Natural killer cell (primary cell): ENCODE measurements around the gene R3HDM4. TPM values are rescaled to one million over a fixed set of nuclear protein-coding genes. Genes with fewer than 3 reads are reported as not detected.

Source experiments
- ATAC-seq, 3 donors: fragments of 150-1000 bp in 2 of 3; fragments of 200-7000 bp in 1 of 3; cut with Tn5 transposase; 1 replicate in 1 of 3; 2 replicates in 2 of 3; pipeline ENCODE4 v1.10.0; 2021; ENCODE audit warnings: mild to moderate bottlenecking in 2 of 3, moderate library complexity in 2 of 3
- DNase-seq, 2 donors: peaks; one replicate each; pipeline versions ENCODE4 v3.0.0 to v3.0.0-alpha.2; 2013 to 2021; ENCODE audit warnings: mixed read lengths in 1 of 2
- H3K27ac ChIP-seq: one replicate; pipeline ENCODE4 v1.5.1; 2013; ENCODE audit warnings: mild to moderate bottlenecking, low read length
- H3K27me3 ChIP-seq: one replicate; pipeline ENCODE4 v1.6.1; 2013; ENCODE audit warnings: low read length; ENCODE audit not compliant: control insufficient read depth, insufficient read depth
- H3K36me3 ChIP-seq: one replicate; pipeline ENCODE4 v1.6.1; 2013; ENCODE audit warnings: low read length; ENCODE audit not compliant: control insufficient read depth, insufficient read depth
- H3K4me1 ChIP-seq: one replicate; pipeline ENCODE4 v1.6.1; 2013; ENCODE audit warnings: low read length; ENCODE audit not compliant: control insufficient read depth, insufficient read depth
- H3K4me3 ChIP-seq: one replicate; pipeline ENCODE4 v1.5.1; 2013; ENCODE audit warnings: low read length
- H3K9me3 ChIP-seq: one replicate; pipeline ENCODE4 v1.6.1; 2013; ENCODE audit warnings: low read length; ENCODE audit not compliant: control insufficient read depth, insufficient read depth
- H3K27ac Mint-ChIP-seq, 2 donors: one replicate each; pipeline ENCODE4 v1.8.0; 2022; ENCODE audit warnings: mild to moderate bottlenecking in 2 of 2, mixed read lengths in 2 of 2, moderate library complexity in 1 of 2
- H3K27me3 Mint-ChIP-seq, 2 donors: one replicate each; pipeline ENCODE4 v1.8.0; 2022; ENCODE audit warnings: low read depth in 2 of 2, mixed read lengths in 2 of 2
- H3K36me3 Mint-ChIP-seq: one replicate; pipeline ENCODE4 v1.8.0; 2022; ENCODE audit warnings: mixed read lengths
- H3K4me1 Mint-ChIP-seq, 2 donors: one replicate each; pipeline ENCODE4 v1.8.0; 2022; ENCODE audit warnings: mixed read lengths in 2 of 2
- H3K4me3 Mint-ChIP-seq: one replicate; pipeline ENCODE4 v1.8.0; 2022; ENCODE audit warnings: mild to moderate bottlenecking, moderate library complexity, mixed read lengths
- H3K9me3 Mint-ChIP-seq, 2 donors: one replicate each; pipeline ENCODE4 v1.8.0; 2022; ENCODE audit warnings: mixed read lengths in 2 of 2
- CTCF ChIP-seq: fragments of 200-600 bp; IDR thresholded peaks from one replicate; pipeline ENCODE4 v1.8.0; 2022; ENCODE audit warnings: antibody characterized with exemption
- WGBS: methylation state at CpG from one replicate; pipeline ENCODE4 v1.1.7; 2013; ENCODE audit warnings: missing lambda C conversion rate; ENCODE audit not compliant: insufficient coverage; 5-methylcytosine and 5-hydroxymethylcytosine counted together
- intact Hi-C: fragments of 100-400 bp; cut with micrococcal nuclease; formaldehyde crosslinking; loops from one replicate; pipeline ENCODE4 v1.14.2; 2022
- total RNA-seq, 4 donors: library from RNA; stranded (reverse); fragments of 120-200 nt in 1 of 4; gene quantifications; one replicate each; pipeline versions ENCODE4 v1.2.3 to v1.2.4, GENCODE V29; 2013 to 2022

R3HDM4 gene
- total RNA-seq, 3 donors from 2014 or later (not counting 1 experiment from before 2014, with no cell fraction given), result 88.7 to 106 (median 97.8) TPM

GRCh38 chr19:890831-891230, 22.2 kb downstream of the R3HDM4 start:
- H3K4me1 ChIP-seq, result peaks cover 57% of the 10 kb centered on the region
- DNase-seq (no peak), ATAC-seq (no peak)
- no peak overlapping the region for H3K4me3 ChIP-seq
- 97% methylated on average over 18 of the region's 18 CpGs for WGBS
- no peaks in the 10 kb centered on the region for H3K27me3 ChIP-seq
- H3K4me3 Mint-ChIP-seq, result peak overlapping the region; percentile 83
- no peaks in the 10 kb centered on the region for H3K9me3 ChIP-seq
- no peak for TF ChIP-seq CTCF
- H3K27me3 Mint-ChIP-seq, result no peaks in the 10 kb centered on the region
- peaks cover 23% of the 10 kb centered on the region for H3K36me3 ChIP-seq
- peak overlapping the region in 1 of 2 donors; percentile 84 for H3K27ac Mint-ChIP-seq
- no peak overlapping the region for H3K27ac ChIP-seq
- H3K4me1 Mint-ChIP-seq, result peaks cover 9 to 25% of the 10 kb centered on the region in 2 donors
- H3K9me3 Mint-ChIP-seq, result no peaks in the 10 kb centered on the region
- intact Hi-C loops, result no loop called here
- H3K36me3 Mint-ChIP-seq, result no peaks in the 10 kb centered on the region

- no peak for TF ChIP-seq CTCF
- H3K9me3 Mint-ChIP-seq, result no peaks in the 10 kb centered on the region
- peaks cover 57% of the 10 kb centered on the region for H3K4me1 ChIP-seq
- WGBS, result 97% methylated on average over 26 of the region's 26 CpGs
- H3K36me3 ChIP-seq, result peaks cover 32% of the 10 kb centered on the region
- ATAC-seq (no peak), DNase-seq (no peak)
- peaks cover 9 to 25% of the 10 kb centered on the region in 2 donors for H3K4me1 Mint-ChIP-seq
- intact Hi-C loops, result no loop called here
- H3K27ac ChIP-seq, result no peak overlapping the region
- H3K36me3 Mint-ChIP-seq, result no peaks in the 10 kb centered on the region
- no peaks in the 10 kb centered on the region for H3K27me3 Mint-ChIP-seq
- H3K9me3 ChIP-seq, result no peaks in the 10 kb centered on the region
- no peaks in the 10 kb centered on the region for H3K27me3 ChIP-seq
- no peak overlapping the region for H3K27ac Mint-ChIP-seq
- peak overlapping the region; percentile 35 for H3K4me3 Mint-ChIP-seq
- no peak overlapping the region for H3K4me3 ChIP-seq
These were observed 23.2 kb downstream of the R3HDM4 start for GRCh38 chr19:889662-890295.

- Histone ChIP-seq H3K27ac (no peak overlapping the region), H3K4me3 (no peak overlapping the region)
- H3K4me3 Mint-ChIP-seq, result no peak overlapping the region
These were observed 24.2 kb downstream of the R3HDM4 start for GRCh38 chr19:888581-889385.

More at GRCh38 chr19:888581-889385, 24.2 kb downstream of the R3HDM4 start:
- no peaks in the 10 kb centered on the region for H3K27me3 ChIP-seq
- TF ChIP-seq CTCF, result no peak
- no peak for ATAC-seq
- H3K4me1 ChIP-seq, result peaks cover 56% of the 10 kb centered on the region
- H3K27ac Mint-ChIP-seq, result no peak overlapping the region
- H3K9me3 ChIP-seq, result no peaks in the 10 kb centered on the region
- peaks cover 41% of the 10 kb centered on the region for H3K36me3 ChIP-seq
- H3K4me1 Mint-ChIP-seq, result peaks cover 9 to 22% of the 10 kb centered on the region in 2 donors
- WGBS, result 93% methylated on average over 30 of the region's 30 CpGs
- intact Hi-C loops, result no loop called here
- peak in 1 of 2 donors; percentile 77 for DNase-seq
- no peaks in the 10 kb centered on the region for H3K27me3 Mint-ChIP-seq
- no peaks in the 10 kb centered on the region for H3K36me3 Mint-ChIP-seq
- no peaks in the 10 kb centered on the region for H3K9me3 Mint-ChIP-seq
